Astrocyte (in vitro differentiated cells and primary cell): ENCODE results near the gene MLXIP. TPM values are rescaled to one million over a fixed set of nuclear protein-coding genes. Genes with fewer than 3 reads are reported as not detected.

Source experiments
- DNase-seq: peaks from one replicate; pipeline ENCODE4 v3.0.0-alpha.2; 2010; ENCODE audit warnings: low read depth
- FAIRE-seq: peaks from 2 replicates; lab custom pipeline; 2011; peaks lifted over from hg19 to GRCh38; lab: Jason Lieb, UNC
- H2AFZ ChIP-seq: 2 replicates; pipeline ENCODE4 v1.6.0; 2012; ENCODE audit warnings: low read depth, low read length, inconsistent platforms
- H3K27ac ChIP-seq: 2 replicates; pipeline ENCODE4 v1.5.1; 2011; ENCODE audit warnings: low read depth, low read length, inconsistent platforms
- H3K27me3 ChIP-seq: 2 replicates; pipeline ENCODE4 v1.6.0; 2011; ENCODE audit warnings: low read length, inconsistent platforms; ENCODE audit not compliant: insufficient read depth
- H3K36me3 ChIP-seq: 2 replicates; pipeline ENCODE4 v1.5.1; 2011; ENCODE audit warnings: low read length, inconsistent platforms; ENCODE audit not compliant: insufficient read depth
- H3K4me1 ChIP-seq: 2 replicates; pipeline ENCODE4 v1.5.1; 2011; ENCODE audit warnings: low read length, inconsistent platforms; ENCODE audit not compliant: insufficient read depth
- H3K4me2 ChIP-seq: 2 replicates; pipeline ENCODE4 v1.6.0; 2012; ENCODE audit warnings: low read length, inconsistent platforms
- H3K4me3 ChIP-seq: 2 replicates; pipeline ENCODE4 v1.5.1; 2011; ENCODE audit warnings: low read depth, mild to moderate bottlenecking, low read length, inconsistent platforms; ENCODE audit not compliant: insufficient read depth
- H3K79me2 ChIP-seq: 2 replicates; pipeline ENCODE4 v1.6.0; 2012; ENCODE audit warnings: mild to moderate bottlenecking, low read length, inconsistent platforms; ENCODE audit not compliant: insufficient read depth
- H3K9ac ChIP-seq: 2 replicates; pipeline ENCODE4 v1.6.0; 2012; ENCODE audit warnings: mild to moderate bottlenecking, low read length, inconsistent platforms
- H3K9me3 ChIP-seq: 2 replicates; pipeline ENCODE4 v1.5.1; 2012; ENCODE audit warnings: low read depth, mild to moderate bottlenecking, low read length, inconsistent platforms; ENCODE audit not compliant: insufficient read depth
- H4K20me1 ChIP-seq: 2 replicates; pipeline ENCODE4 v1.6.0; 2012; ENCODE audit warnings: low read length, inconsistent platforms; ENCODE audit not compliant: insufficient read depth
- H3K27ac Mint-ChIP-seq: one replicate; pipeline ENCODE4 v1.8.0; 2021; ENCODE audit warnings: mild to moderate bottlenecking, mixed read lengths; ENCODE audit not compliant: unreplicated experiment
- H3K27me3 Mint-ChIP-seq: one replicate; pipeline ENCODE4 v1.8.0; 2021; ENCODE audit warnings: low read depth, mixed read lengths; ENCODE audit not compliant: unreplicated experiment
- H3K36me3 Mint-ChIP-seq: one replicate; pipeline ENCODE4 v1.8.0; 2021; ENCODE audit warnings: low read depth, mixed read lengths; ENCODE audit not compliant: unreplicated experiment
- H3K4me1 Mint-ChIP-seq: one replicate; pipeline ENCODE4 v1.8.0; 2021; ENCODE audit warnings: low read depth, mixed read lengths; ENCODE audit not compliant: unreplicated experiment
- H3K4me3 Mint-ChIP-seq: one replicate; pipeline ENCODE4 v1.8.0; 2021; ENCODE audit warnings: mild to moderate bottlenecking, moderate library complexity, mixed read lengths; ENCODE audit not compliant: unreplicated experiment
- H3K9me3 Mint-ChIP-seq: one replicate; pipeline ENCODE4 v1.8.0; 2021; ENCODE audit warnings: mild to moderate bottlenecking, mixed read lengths; ENCODE audit not compliant: unreplicated experiment
- EZH2 ChIP-seq: IDR thresholded peaks from 2 replicates; pipeline ENCODE4 v1.6.1; 2012; ENCODE audit warnings: mild to moderate bottlenecking, low read length, inconsistent platforms; ENCODE audit not compliant: insufficient read depth
- total RNA-seq: library from RNA; stranded (reverse); gene quantifications from 2 replicates; pipeline ENCODE4 v1.2.1, GENCODE V29; 2021
- TF ChIP-seq, protein P1 (sequence below): IDR thresholded peaks from 2 replicates; pipeline ENCODE4 v1.5.1; 2011; ENCODE audit warnings: low read depth, mild to moderate bottlenecking, inconsistent platforms, low read length, moderate library complexity; ENCODE audit not compliant: insufficient read depth

MLXIP gene
- total RNA-seq, 1 donor from 2014 or later = 62.5 TPM

GRCh38 chr12:122138181-122138580 is 59.6 kb downstream of the MLXIP start:
- TF ChIP-seq EZH2 = no peak
- TF ChIP-seq, protein P1, sequence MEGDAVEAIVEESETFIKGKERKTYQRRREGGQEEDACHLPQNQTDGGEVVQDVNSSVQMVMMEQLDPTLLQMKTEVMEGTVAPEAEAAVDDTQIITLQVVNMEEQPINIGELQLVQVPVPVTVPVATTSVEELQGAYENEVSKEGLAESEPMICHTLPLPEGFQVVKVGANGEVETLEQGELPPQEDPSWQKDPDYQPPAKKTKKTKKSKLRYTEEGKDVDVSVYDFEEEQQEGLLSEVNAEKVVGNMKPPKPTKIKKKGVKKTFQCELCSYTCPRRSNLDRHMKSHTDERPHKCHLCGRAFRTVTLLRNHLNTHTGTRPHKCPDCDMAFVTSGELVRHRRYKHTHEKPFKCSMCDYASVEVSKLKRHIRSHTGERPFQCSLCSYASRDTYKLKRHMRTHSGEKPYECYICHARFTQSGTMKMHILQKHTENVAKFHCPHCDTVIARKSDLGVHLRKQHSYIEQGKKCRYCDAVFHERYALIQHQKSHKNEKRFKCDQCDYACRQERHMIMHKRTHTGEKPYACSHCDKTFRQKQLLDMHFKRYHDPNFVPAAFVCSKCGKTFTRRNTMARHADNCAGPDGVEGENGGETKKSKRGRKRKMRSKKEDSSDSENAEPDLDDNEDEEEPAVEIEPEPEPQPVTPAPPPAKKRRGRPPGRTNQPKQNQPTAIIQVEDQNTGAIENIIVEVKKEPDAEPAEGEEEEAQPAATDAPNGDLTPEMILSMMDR = no peak
- no peak overlapping the region for H3K27ac ChIP-seq
- no peak for FAIRE-seq
- Mint-ChIP-seq H3K27me3 (no peaks in the 10 kb centered on the region), H3K4me3 (no peak overlapping the region), H3K27ac (no peak overlapping the region), H3K9me3 (no peaks in the 10 kb centered on the region), H3K4me1 (no peaks in the 10 kb centered on the region), H3K36me3 (peaks cover 25% of the 10 kb centered on the region)
- DNase-seq = no peak
- H3K4me3 ChIP-seq = no peak overlapping the region
- H3K9ac ChIP-seq = no peak overlapping the region
- no peaks in the 10 kb centered on the region for H4K20me1 ChIP-seq
- peaks cover 10% of the 10 kb centered on the region for H3K36me3 ChIP-seq
- H3K9me3 ChIP-seq = no peaks in the 10 kb centered on the region
- H3K4me2 ChIP-seq = no peak overlapping the region
- H2AFZ ChIP-seq = no peak overlapping the region
- no peaks in the 10 kb centered on the region for H3K79me2 ChIP-seq
- no peaks in the 10 kb centered on the region for H3K4me1 ChIP-seq
- no peaks in the 10 kb centered on the region for H3K27me3 ChIP-seq

- no peaks in the 10 kb centered on the region for H3K9me3 ChIP-seq
- H3K27me3 Mint-ChIP-seq = no peaks in the 10 kb centered on the region
- H3K9ac ChIP-seq = no peak overlapping the region
- no peak overlapping the region for H3K27ac Mint-ChIP-seq
- no peaks in the 10 kb centered on the region for H3K4me1 ChIP-seq
- H3K36me3 ChIP-seq = peaks cover 10% of the 10 kb centered on the region
- no peak for DNase-seq
- H3K4me2 ChIP-seq = no peak overlapping the region
- no peak for TF ChIP-seq EZH2
- TF ChIP-seq, protein P1 = no peak
- no peak overlapping the region for H2AFZ ChIP-seq
- H3K27me3 ChIP-seq = no peaks in the 10 kb centered on the region
- H3K36me3 Mint-ChIP-seq = peaks cover 28% of the 10 kb centered on the region
- no peaks in the 10 kb centered on the region for H4K20me1 ChIP-seq
- no peaks in the 10 kb centered on the region for H3K4me1 Mint-ChIP-seq
- no peaks in the 10 kb centered on the region for H3K79me2 ChIP-seq
- H3K27ac ChIP-seq = no peak overlapping the region
- no peaks in the 10 kb centered on the region for H3K9me3 Mint-ChIP-seq
- FAIRE-seq = no peak
- H3K4me3 ChIP-seq = no peak overlapping the region
- no peak overlapping the region for H3K4me3 Mint-ChIP-seq
Measured at GRCh38 chr12:122138616-122139015, 60.1 kb downstream of the MLXIP start.

DNA sequence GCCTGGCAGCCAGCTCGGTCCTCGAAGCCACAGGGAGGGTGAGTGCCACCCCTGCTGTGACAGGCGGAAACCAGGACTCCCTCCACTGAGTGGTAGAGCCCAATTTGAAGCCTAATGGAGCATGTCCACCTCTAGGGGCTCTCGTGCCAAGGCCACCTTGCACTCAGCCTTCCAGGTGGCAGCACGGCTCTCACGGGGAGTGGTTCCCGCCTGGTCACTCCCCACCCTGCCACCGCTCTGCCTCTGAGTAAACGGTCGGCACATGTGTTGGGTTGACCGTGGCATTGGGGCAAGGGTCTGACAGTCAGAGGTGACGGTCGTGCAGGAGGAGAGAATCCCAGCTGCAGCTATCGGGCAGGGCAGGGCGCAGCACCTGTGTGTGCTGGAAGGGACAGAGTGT is 60.7 kb downstream of the MLXIP start:
- Mint-ChIP-seq H3K4me3 (no peak overlapping the region), H3K27me3 (no peaks in the 10 kb centered on the region), H3K27ac (no peak overlapping the region), H3K9me3 (no peaks in the 10 kb centered on the region), H3K36me3 (peaks cover 33% of the 10 kb centered on the region), H3K4me1 (no peaks in the 10 kb centered on the region)
- Histone ChIP-seq H3K27me3 (no peaks in the 10 kb centered on the region), H2AFZ (no peak overlapping the region), H3K79me2 (no peaks in the 10 kb centered on the region), H3K36me3 (peaks cover 10% of the 10 kb centered on the region), H3K4me3 (no peak overlapping the region), H3K4me2 (no peak overlapping the region), H4K20me1 (no peaks in the 10 kb centered on the region), H3K27ac (no peak overlapping the region), H3K9ac (no peak overlapping the region), H3K4me1 (no peaks in the 10 kb centered on the region), H3K9me3 (no peaks in the 10 kb centered on the region)
- TF ChIP-seq, protein P1 = no peak
- TF ChIP-seq EZH2 = no peak
- DNase-seq (no peak), FAIRE-seq (no peak)
